Body of pancreas (tissue), 4 donors: ENCODE results near the gene CCDC136.

Experiments
- CTCF ChIP-seq, 7 experiments: fragments of 450-650 bp in 4 of 7; fragments of 200-600 bp in 3 of 7; sonication (generic) in 3 of 7; IDR thresholded peaks; one replicate each; pipeline ENCODE4 v1.5.1; 2016 to 2019; ENCODE audit warnings: antibody characterized with exemption in 7 of 7
- POLR2A ChIP-seq, 3 donors: fragments of 450-650 bp; IDR thresholded peaks; one replicate each; pipeline ENCODE4 v1.6.1; 2016; ENCODE audit warnings: antibody characterized with exemption in 3 of 3, mild to moderate bottlenecking in 2 of 3

GRCh38 chr7:128831994-128832879 lies 40.5 kb downstream of the CCDC136 start:
- TF ChIP-seq CTCF (IDR thresholded peaks at IDR 0.05) (no peak), POLR2A (IDR thresholded peaks at IDR 0.05) (no peak)
